ENCODE results near the gene PTCH2. TPM values are rescaled to one million over a fixed set of nuclear protein-coding genes. Genes with fewer than 3 reads are reported as not detected.
A peak's percentile ranks its signal among the peaks of the same experiment; 100 is the strongest.

The PTCH2 gene
- total RNA-seq, 1 experiment from 2014 or later = 1.1 TPM

DNA sequence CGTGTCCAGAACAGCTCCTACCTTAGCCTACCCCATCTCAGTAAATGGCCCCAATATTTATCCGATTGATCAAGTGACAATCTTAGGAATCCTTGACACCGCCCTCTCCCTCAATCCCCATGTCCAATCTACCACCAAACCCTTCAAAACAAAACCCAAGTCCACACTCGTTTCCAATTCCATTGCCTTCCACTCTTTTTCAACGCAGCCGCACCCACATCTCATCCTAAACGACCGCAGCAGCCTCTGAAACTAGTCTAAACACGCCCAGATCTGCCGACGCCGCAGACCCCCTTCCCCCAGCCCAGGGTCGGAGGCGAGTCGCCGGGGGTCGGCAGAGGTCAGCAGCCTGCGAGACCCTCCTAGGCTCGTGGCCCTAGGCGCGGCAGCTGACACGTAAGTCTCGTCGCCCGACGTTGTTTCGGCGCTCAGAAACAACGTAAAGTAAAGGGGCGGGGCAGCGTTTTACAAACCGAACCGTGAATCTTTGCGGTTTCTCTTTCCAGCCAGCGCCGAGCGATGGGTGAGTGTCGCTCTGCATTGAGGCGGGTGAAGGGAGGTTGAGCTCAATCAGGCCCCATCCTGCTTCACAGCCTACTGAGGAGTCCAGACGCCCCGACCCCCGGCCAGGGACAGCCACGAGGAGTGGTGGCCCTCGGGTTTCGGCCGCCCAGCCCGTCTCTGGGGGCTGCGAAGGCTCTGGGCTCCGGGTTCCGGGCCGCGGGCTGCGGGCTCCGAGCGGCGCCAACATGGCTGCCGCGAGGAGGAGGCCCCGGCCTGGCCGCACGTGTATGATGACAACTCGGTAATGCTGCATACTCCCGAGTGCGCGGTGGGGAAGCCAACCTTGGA is 67.7 kb downstream of the PTCH2 start, which contains the start of gene RPS8 (continued):
- TF ChIP-seq, protein P1, sequence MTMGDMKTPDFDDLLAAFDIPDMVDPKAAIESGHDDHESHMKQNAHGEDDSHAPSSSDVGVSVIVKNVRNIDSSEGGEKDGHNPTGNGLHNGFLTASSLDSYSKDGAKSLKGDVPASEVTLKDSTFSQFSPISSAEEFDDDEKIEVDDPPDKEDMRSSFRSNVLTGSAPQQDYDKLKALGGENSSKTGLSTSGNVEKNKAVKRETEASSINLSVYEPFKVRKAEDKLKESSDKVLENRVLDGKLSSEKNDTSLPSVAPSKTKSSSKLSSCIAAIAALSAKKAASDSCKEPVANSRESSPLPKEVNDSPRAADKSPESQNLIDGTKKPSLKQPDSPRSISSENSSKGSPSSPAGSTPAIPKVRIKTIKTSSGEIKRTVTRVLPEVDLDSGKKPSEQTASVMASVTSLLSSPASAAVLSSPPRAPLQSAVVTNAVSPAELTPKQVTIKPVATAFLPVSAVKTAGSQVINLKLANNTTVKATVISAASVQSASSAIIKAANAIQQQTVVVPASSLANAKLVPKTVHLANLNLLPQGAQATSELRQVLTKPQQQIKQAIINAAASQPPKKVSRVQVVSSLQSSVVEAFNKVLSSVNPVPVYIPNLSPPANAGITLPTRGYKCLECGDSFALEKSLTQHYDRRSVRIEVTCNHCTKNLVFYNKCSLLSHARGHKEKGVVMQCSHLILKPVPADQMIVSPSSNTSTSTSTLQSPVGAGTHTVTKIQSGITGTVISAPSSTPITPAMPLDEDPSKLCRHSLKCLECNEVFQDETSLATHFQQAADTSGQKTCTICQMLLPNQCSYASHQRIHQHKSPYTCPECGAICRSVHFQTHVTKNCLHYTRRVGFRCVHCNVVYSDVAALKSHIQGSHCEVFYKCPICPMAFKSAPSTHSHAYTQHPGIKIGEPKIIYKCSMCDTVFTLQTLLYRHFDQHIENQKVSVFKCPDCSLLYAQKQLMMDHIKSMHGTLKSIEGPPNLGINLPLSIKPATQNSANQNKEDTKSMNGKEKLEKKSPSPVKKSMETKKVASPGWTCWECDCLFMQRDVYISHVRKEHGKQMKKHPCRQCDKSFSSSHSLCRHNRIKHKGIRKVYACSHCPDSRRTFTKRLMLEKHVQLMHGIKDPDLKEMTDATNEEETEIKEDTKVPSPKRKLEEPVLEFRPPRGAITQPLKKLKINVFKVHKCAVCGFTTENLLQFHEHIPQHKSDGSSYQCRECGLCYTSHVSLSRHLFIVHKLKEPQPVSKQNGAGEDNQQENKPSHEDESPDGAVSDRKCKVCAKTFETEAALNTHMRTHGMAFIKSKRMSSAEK (CRISPR knock-in tag; IDR thresholded peaks at IDR 0.05; ENCODE audit: borderline replicate concordance) = no peak
- TF ChIP-seq MYBL2 (CRISPR knock-in tag; IDR thresholded peaks at IDR 0.05) = peak; percentile 75; the same call in 1 of the 2 replicates
- TF ChIP-seq, protein P2, sequence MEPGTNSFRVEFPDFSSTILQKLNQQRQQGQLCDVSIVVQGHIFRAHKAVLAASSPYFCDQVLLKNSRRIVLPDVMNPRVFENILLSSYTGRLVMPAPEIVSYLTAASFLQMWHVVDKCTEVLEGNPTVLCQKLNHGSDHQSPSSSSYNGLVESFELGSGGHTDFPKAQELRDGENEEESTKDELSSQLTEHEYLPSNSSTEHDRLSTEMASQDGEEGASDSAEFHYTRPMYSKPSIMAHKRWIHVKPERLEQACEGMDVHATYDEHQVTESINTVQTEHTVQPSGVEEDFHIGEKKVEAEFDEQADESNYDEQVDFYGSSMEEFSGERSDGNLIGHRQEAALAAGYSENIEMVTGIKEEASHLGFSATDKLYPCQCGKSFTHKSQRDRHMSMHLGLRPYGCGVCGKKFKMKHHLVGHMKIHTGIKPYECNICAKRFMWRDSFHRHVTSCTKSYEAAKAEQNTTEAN (CRISPR knock-in tag; IDR thresholded peaks at IDR 0.05) = no peak
- TF ChIP-seq JAZF1 (CRISPR knock-in tag; IDR thresholded peaks at IDR 0.05) = no peak
- TF ChIP-seq, protein P3, sequence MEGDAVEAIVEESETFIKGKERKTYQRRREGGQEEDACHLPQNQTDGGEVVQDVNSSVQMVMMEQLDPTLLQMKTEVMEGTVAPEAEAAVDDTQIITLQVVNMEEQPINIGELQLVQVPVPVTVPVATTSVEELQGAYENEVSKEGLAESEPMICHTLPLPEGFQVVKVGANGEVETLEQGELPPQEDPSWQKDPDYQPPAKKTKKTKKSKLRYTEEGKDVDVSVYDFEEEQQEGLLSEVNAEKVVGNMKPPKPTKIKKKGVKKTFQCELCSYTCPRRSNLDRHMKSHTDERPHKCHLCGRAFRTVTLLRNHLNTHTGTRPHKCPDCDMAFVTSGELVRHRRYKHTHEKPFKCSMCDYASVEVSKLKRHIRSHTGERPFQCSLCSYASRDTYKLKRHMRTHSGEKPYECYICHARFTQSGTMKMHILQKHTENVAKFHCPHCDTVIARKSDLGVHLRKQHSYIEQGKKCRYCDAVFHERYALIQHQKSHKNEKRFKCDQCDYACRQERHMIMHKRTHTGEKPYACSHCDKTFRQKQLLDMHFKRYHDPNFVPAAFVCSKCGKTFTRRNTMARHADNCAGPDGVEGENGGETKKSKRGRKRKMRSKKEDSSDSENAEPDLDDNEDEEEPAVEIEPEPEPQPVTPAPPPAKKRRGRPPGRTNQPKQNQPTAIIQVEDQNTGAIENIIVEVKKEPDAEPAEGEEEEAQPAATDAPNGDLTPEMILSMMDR (IDR thresholded peaks at IDR 0.05) = no peak
- peak; percentile 82; the same call in 1 of the 2 replicates for TF ChIP-seq ZBTB21 (CRISPR knock-in tag; IDR thresholded peaks at IDR 0.05; ENCODE audit: borderline replicate concordance)
- no peak for TF ChIP-seq NFYB (CRISPR knock-in tag; conservative IDR thresholded peaks at IDR 0.05; ENCODE audit: low read depth)
- peak; percentile 98 for TF ChIP-seq SP1 (CRISPR knock-in tag; conservative IDR thresholded peaks at IDR 0.05)
- no peak for TF ChIP-seq EMX1 (CRISPR knock-in tag; IDR thresholded peaks at IDR 0.05)
- no peak for TF ChIP-seq ZNF416 (CRISPR knock-in tag; IDR thresholded peaks at IDR 0.05)
- TF ChIP-seq, protein P4, sequence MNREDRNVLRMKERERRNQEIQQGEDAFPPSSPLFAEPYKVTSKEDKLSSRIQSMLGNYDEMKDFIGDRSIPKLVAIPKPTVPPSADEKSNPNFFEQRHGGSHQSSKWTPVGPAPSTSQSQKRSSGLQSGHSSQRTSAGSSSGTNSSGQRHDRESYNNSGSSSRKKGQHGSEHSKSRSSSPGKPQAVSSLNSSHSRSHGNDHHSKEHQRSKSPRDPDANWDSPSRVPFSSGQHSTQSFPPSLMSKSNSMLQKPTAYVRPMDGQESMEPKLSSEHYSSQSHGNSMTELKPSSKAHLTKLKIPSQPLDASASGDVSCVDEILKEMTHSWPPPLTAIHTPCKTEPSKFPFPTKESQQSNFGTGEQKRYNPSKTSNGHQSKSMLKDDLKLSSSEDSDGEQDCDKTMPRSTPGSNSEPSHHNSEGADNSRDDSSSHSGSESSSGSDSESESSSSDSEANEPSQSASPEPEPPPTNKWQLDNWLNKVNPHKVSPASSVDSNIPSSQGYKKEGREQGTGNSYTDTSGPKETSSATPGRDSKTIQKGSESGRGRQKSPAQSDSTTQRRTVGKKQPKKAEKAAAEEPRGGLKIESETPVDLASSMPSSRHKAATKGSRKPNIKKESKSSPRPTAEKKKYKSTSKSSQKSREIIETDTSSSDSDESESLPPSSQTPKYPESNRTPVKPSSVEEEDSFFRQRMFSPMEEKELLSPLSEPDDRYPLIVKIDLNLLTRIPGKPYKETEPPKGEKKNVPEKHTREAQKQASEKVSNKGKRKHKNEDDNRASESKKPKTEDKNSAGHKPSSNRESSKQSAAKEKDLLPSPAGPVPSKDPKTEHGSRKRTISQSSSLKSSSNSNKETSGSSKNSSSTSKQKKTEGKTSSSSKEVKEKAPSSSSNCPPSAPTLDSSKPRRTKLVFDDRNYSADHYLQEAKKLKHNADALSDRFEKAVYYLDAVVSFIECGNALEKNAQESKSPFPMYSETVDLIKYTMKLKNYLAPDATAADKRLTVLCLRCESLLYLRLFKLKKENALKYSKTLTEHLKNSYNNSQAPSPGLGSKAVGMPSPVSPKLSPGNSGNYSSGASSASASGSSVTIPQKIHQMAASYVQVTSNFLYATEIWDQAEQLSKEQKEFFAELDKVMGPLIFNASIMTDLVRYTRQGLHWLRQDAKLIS (CRISPR knock-in tag; IDR thresholded peaks at IDR 0.05; ENCODE audit: borderline replicate concordance) = no peak
- TF ChIP-seq ESRRA (CRISPR knock-in tag; IDR thresholded peaks at IDR 0.05; ENCODE audit: borderline replicate concordance) = peak; percentile 92
- TF ChIP-seq CREM (CRISPR knock-in tag; IDR thresholded peaks at IDR 0.05) = peak; percentile 99
- TF ChIP-seq ELF4 (CRISPR knock-in tag; IDR thresholded peaks at IDR 0.05; ENCODE audit: low read depth) = no peak; the same call in 1 of the 2 replicates
- TF ChIP-seq SMAD3 (CRISPR knock-in tag; IDR thresholded peaks at IDR 0.05; ENCODE audit: borderline replicate concordance) = peak; percentile 70; the same call in 1 of the 2 replicates
- no peak for TF ChIP-seq FOXJ3 (CRISPR knock-in tag; IDR thresholded peaks at IDR 0.05; ENCODE audit: borderline replicate concordance)
- TF ChIP-seq, protein P5, sequence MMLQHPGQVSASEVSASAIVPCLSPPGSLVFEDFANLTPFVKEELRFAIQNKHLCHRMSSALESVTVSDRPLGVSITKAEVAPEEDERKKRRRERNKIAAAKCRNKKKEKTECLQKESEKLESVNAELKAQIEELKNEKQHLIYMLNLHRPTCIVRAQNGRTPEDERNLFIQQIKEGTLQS (CRISPR knock-in tag; conservative IDR thresholded peaks at IDR 0.05) = no peak
- TF ChIP-seq, protein P6, sequence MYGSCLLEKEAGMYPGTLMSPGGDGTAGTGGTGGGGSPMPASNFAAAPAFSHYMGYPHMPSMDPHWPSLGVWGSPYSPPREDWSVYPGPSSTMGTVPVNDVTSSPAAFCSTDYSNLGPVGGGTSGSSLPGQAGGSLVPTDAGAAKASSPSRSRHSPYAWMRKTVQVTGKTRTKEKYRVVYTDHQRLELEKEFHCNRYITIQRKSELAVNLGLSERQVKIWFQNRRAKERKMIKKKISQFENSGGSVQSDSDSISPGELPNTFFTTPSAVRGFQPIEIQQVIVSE (CRISPR knock-in tag; IDR thresholded peaks at IDR 0.05; ENCODE audit: borderline replicate concordance) = no peak
- peak; percentile 97 for TF ChIP-seq FOXK1 (CRISPR knock-in tag; IDR thresholded peaks at IDR 0.05)
- TF ChIP-seq ZNF423 (CRISPR knock-in tag; IDR thresholded peaks at IDR 0.05) = no peak
- TF ChIP-seq GABPB1 (CRISPR knock-in tag; IDR thresholded peaks at IDR 0.05) = peak; percentile 72
- peak; percentile 67 for TF ChIP-seq NFE2L1 (CRISPR knock-in tag; IDR thresholded peaks at IDR 0.05)
- TF ChIP-seq, protein P7, sequence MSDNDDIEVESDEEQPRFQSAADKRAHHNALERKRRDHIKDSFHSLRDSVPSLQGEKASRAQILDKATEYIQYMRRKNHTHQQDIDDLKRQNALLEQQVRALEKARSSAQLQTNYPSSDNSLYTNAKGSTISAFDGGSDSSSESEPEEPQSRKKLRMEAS (CRISPR knock-in tag; IDR thresholded peaks at IDR 0.05) = peak; percentile 97
- TF ChIP-seq ATF1 (CRISPR knock-in tag; IDR thresholded peaks at IDR 0.05) = peak; percentile 50
- TF ChIP-seq, protein P8, sequence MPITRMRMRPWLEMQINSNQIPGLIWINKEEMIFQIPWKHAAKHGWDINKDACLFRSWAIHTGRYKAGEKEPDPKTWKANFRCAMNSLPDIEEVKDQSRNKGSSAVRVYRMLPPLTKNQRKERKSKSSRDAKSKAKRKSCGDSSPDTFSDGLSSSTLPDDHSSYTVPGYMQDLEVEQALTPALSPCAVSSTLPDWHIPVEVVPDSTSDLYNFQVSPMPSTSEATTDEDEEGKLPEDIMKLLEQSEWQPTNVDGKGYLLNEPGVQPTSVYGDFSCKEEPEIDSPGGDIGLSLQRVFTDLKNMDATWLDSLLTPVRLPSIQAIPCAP (CRISPR knock-in tag; IDR thresholded peaks at IDR 0.05) = no peak
- TF ChIP-seq ZNF317 (CRISPR knock-in tag; IDR thresholded peaks at IDR 0.05; ENCODE audit: borderline replicate concordance, low read depth) = no peak

Data from WTC11 (cell line).